C4-2B (cell line): ENCODE measurements around the gene SPDYC.

Experiments used
- H3K27ac ChIP-seq: fragments of 450-650 bp; 2 replicates; pipeline ENCODE4 v1.5.1; 2017
- ZFX ChIP-seq: fragments of 450-650 bp; IDR thresholded peaks from 2 replicates; pipeline ENCODE4 v1.6.1; 2017
- TF ChIP-seq, protein P1 (sequence below): fragments of 450-650 bp; conservative IDR thresholded peaks from 2 replicates; pipeline ENCODE4 v1.5.1; 2017; ENCODE audit warnings: mild to moderate bottlenecking

The SPDYC gene

DNA sequence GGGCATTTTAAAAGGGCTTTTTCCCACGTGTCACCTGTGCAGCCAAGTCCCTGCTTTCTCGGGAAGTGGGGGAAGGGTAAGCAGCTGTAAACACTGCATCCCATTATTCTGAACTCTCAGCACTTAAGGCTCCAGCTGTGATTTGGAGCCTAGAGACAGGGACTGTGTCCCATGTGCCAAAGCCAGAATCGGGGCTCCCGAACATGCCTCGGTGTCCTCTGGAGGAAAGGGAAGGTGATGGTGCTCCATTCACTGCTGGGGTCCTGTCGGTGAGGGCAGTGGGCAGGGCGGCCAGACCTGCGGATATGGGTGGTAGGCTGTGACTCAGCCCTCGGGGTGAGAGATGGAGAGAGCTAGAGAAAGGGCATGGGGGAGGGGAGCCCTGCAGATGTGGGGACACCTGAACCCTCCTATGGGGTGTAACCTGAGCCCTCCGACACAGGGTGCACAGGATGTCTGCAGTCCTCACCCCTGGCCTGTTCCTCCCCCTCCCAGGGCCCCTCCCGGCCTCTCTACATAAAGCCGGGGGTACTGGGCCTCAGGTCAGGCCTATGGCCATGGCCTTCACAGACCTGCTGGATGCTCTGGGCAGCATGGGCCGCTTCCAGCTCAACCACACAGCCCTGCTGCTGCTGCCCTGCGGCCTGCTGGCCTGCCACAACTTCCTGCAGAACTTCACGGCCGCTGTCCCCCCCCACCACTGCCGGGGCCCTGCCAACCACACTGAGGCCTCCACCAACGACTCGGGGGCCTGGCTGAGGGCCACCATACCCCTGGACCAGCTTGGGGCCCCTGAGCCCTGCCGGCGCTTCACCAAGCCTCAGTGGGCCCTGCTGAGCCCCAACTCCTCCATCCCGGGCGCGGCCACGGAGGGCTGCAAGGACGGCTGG is 43.5 kb downstream of the SPDYC start:
- no peak overlapping the region for H3K27ac ChIP-seq
- TF ChIP-seq ZFX = no peak
- TF ChIP-seq, protein P1, sequence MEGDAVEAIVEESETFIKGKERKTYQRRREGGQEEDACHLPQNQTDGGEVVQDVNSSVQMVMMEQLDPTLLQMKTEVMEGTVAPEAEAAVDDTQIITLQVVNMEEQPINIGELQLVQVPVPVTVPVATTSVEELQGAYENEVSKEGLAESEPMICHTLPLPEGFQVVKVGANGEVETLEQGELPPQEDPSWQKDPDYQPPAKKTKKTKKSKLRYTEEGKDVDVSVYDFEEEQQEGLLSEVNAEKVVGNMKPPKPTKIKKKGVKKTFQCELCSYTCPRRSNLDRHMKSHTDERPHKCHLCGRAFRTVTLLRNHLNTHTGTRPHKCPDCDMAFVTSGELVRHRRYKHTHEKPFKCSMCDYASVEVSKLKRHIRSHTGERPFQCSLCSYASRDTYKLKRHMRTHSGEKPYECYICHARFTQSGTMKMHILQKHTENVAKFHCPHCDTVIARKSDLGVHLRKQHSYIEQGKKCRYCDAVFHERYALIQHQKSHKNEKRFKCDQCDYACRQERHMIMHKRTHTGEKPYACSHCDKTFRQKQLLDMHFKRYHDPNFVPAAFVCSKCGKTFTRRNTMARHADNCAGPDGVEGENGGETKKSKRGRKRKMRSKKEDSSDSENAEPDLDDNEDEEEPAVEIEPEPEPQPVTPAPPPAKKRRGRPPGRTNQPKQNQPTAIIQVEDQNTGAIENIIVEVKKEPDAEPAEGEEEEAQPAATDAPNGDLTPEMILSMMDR = no peak

DNA sequence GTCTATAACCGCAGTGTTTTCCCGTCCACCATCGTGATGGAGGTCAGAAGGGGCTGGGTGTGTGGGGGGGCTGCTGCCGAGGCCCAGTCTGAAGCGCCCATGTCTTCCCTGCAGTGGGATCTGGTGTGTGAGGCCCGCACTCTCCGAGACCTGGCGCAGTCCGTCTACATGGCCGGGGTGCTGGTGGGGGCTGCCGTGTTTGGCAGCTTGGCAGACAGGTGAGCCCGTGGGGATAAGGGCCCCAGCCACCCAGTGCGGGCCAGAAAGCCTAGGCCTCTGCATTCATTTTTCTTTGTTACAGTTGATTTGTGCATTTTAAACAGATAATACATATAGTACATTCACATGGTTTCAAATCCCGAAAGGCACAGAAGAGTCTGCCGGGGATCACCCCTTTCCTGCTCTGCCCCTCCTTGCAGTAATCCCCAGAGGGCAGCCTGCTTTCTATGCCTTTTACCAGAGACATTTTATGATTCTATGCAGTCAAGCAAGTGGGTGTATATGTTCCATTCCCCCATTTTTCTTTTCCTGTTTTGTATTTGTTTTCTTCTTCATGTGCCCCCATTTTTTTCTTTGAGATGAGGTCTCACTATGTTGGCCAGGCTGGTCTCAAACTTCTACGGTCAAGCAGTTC is 44.3 kb downstream of the SPDYC start:
- TF ChIP-seq ZFX = no peak
- H3K27ac ChIP-seq = no peak overlapping the region

DNA sequence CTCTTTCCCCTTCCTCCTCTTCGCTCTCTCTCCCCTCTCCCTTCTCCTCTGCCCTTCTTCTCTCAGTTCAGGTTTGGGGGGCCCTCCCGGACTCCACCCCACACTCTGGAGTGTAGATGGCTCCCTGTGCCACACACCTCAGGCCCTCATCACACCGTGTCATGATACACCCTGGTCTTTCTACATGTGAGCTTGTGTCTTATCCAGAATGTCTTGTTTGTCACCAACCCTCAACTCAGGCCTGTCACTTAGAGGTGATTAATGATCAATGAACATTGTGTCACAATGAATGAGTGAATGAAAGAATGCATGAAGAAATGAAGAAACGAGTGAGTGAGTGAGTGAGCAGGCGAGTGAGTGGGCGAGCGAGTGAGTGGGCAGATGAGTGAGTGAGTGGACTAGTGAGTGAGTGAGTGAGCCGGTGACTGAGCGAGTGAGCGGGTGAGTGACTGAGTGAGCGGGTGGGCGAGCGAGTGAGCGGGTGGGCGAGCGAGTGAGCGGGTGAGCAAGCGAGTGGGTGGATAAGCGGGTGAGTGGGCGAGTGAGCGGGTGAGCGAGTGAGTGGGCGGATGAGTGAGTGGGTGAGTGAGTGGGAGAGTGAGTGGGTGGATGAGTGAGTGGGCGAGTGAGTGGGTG is 45.5 kb downstream of the SPDYC start:
- H3K27ac ChIP-seq = no peak overlapping the region
- TF ChIP-seq, protein P1 = no peak
- TF ChIP-seq ZFX = no peak

DNA sequence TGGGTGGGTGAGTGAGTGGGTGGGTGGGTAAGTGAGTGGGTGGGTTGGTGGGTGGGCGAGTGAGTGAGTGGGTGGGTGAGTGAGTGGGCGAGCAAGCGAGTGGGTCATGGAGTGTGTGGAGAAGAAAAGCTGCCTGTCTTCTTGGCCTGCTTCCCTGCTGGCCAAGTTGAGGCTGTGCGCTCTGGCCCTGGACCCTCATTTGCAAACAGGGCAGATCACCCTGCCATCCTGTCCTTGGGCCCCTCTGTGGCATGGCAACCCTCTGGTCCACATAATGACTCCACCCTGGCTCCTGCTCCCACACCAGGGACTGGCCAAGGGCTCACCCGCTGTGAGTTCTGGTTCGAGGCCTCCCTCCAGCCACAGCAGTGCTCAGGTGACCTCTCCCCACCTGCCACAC is 46.8 kb downstream of the SPDYC start:
- TF ChIP-seq, protein P1 = no peak
- TF ChIP-seq ZFX = no peak
- no peak overlapping the region for H3K27ac ChIP-seq

DNA sequence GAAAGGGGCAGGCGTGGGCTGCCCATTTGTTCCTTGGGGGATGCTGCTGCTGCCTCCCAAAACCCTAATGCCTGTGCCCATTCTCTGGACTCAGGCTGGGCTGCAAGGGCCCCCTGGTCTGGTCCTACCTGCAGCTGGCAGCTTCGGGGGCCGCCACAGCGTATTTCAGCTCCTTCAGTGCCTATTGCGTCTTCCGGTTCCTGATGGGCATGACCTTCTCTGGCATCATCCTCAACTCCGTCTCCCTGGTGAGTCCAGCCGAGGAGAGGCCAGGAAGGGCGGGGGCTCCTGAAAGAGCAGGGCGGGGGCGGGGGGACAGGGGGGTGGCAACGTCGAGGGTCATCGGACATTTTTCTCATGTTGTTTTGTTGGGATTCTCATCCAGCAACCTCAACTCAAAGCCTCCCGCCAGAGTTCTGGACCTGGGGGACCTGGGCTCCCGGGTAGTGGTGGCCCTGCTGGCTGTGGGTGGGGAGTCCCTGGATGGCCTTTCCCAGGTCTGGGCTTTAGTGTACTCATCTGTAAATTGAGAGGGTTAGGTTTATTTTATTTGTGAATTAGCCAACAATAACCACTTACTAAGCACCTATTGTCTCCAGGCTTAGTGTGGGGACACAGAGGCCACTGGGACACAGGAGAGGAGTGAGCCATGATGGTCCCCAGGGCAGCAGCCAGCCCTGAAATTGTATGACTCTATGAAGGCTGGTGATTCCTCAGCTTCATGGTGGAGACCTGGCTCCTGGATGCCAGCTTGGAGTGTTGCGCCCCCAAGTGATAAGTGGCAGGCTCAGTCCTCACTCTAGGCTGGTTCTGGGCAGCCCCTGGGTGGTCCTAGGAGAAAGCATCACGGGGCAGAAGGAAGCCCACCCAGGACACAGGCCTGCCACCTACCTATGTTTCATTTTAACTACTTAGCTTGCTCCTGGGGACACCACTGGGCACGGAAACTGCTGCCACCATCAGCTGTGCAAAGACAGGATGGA is 47.7 kb downstream of the SPDYC start:
- TF ChIP-seq ZFX = no peak
- TF ChIP-seq, protein P1 = no peak
- no peak overlapping the region for H3K27ac ChIP-seq

DNA sequence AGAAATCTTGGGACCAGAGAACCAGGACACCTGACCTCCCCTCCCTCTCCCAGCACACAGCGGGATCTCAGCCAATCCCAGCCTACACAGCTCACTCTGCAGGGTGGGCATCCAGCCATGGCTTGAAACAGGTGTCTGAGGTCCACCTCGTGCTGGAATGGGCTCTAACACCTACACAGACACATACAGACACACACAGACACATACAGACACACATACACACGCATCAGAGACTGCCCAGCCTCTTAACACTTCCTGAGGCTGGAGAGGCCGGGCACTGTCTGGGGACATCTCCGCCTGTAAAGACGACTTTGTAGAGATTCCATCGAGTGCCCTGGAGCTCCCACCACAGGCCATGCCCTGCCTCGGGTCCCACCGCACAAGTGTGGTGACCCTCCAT is 48.4 kb downstream of the SPDYC start:
- no peak overlapping the region for H3K27ac ChIP-seq
- TF ChIP-seq, protein P1 = no peak
- no peak for TF ChIP-seq ZFX

DNA sequence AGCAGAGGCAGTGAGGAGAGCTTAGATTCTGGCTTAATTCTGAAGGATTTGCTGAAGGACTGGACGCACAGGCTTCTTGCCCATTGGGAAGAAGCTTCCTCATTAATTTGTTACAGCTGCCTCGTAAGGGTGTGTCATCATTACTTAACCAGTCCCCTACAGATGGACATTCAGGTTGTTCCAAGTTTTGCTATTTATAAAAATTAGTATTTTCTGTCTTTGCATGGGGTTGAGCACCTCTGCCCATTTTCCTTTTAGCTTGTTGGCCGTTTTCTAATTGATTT is 49.8 kb downstream of the SPDYC start:
- H3K27ac ChIP-seq = peak overlapping the region; percentile 15
- TF ChIP-seq, protein P1 = no peak
- no peak for TF ChIP-seq ZFX
